NCI-H187 treated with DMSO at 0.1 percent for 48 hours (cell line): ENCODE data around the gene SAFB.

Experiments used
- DNase-seq: peaks from one replicate; lab custom pipeline; 2025; lab: John Stamatoyannopoulos, UW

SAFB gene

DNA sequence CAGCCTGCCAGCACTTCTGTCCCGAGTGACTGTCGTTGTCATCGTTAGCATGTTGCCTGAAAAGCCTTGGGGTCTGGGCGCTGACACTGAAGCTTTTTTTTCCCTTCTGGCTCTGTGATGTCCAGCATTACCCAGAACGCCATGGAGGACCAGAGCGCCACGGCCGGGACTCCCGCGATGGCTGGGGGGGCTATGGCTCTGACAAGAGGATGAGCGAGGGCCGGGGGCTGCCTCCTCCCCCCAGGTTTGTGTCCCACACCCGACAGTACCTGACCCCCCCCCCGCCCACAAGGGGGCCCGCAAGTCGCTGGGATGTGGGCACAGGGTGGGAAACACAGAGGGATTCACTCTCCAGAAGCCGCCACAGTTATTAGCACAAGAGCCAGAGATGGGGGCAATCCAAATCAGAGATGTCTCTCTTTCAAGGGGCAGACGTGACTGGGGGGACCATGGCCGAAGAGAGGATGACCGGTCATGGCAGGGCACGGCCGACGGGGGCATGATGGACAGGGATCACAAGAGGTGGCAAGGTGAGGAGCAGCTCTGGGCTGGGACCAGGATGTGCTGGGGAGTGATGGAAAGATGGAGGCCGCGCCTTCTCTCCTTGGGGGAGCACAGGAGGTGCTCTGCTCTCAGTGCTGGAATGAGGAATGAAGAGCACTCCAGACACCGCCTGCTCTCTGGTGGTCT lies 44.2 kb downstream of the SAFB start:
- DNase-seq = no peak

DNA sequence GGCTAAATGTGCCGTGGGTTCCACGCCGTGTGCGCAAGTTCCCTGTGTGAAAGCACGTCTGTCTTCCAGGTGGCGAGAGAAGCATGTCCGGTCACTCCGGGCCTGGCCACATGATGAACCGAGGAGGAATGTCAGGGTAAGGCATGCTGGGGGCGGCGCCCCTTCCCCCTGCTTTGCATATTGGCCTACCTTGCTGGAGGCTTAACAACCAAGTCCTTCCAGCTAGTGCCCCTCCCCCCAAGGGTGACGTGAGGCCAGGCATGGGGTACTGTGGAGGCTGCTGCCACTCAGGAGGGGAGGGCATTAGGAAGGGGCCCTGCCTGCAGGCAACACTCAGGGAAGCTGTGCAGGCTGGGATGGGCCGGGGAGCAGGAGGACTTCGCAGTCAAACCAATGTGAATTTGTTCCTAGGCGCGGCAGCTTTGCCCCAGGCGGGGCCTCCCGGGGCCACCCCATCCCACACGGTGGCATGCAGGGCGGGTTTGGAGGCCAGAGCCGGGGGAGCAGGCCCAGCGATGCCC lies 44.9 kb downstream of the SAFB start:
- no peak for DNase-seq

DNA sequence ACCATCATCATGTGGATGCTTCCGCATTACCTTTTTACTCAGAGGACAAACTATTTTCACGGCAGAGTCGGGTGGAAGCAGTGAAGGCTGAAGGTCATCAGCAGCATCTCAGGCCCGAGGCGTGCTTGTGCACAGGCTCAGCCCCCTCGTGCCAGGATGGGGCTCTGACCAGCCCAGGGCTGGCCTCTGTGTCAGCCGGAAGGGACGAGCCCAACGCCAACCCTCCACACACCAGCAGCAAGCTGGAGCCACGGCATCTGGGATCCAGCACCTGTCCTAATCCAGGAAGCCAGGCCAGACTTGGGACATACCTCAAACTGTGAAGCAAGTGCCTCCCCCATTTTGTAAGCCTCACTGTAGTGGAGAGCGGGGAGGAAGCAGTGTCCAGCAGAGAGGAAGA lies 46.3 kb downstream of the SAFB start:
- no peak for DNase-seq

DNA sequence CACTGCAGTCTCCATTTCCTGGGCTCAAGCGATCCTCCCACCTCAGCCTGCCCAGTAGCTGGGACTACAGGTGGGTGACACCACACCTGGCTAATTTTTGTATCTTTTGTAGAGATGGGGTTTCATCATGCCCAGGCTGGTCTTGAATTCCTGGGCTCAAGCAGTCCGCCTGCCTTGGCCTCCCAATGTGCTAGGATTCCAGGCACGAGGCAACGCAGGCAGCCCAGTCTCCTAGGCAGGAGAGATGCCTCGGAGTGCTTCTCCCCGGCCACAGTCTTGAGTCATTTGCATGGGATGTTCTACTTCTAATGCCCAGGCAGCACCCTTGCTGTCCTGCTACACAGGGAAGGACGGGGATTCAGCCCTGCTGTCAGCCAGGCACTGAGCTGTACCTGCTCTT lies 48.7 kb downstream of the SAFB start:
- no peak for DNase-seq

DNA sequence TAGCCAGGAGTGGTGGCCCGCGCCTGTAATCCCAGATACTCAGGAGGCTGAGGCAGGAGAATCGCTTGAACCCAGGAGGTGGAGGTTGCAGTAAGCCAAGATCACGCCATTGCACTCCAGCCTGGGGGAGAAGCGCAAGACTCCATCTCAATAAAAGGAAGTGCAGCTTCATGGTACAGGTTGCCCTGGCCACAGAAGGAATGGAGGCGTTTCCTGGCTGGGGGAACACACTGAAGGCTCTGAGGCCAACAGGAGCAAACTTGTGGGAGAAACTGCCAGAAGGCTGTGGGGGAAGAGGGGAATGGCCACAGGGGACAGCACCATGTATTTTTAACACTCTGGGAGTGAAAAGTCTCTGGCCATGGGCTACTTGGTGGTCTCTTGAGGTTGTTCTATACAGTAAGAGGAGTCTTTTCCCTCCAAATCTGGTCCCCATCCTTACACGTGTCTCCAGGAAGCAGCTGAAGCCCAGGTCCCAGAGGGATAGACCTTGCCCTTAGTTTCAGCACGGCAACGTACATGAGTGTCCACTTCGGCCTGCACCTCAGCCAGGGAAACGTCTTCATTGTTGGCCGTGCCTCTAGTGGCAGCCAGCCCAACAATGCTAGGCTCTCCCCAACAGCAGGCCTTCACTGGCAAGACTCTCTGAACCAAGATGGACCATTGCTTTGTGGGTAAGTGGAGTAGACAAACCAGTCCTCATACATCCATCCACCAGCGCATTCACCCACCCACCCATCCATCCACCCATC lies 50.0 kb downstream of the SAFB start:
- DNase-seq = no peak

DNA sequence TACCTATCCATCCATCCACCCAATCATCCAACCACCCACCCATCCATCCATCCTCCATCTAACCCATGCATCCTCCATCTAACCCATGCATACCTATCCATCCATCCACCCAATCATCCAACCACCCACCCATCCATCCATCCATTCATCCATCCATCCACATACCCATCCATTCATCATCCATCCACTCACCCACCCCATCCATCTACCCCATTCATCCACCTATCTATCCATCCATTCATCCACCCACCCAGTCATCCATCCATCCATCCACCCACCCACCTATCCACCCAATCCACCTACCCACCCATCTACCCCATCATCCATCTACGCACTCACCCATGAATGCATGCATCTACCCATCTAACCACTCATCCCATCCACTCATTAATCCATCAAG lies 50.9 kb downstream of the SAFB start:
- no peak for DNase-seq

DNA sequence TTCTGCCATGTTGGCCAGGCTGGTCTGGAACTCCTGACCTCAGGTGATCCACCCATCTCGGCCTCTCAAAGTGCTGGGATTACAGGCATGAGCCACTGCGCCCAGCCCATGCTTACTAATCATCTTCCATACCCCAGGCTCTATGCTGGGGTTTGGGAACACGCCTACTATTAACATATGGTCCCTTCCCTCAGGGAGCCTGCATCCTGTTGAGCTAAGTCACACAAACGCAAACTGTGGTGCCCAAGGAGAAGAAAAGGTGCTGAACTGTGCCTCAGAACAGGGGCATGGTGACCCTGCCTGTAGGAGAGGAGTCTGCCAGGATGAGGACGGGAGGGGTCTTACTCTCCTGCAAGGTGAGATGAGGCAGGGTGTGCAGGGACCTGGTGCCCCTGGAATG lies 51.8 kb downstream of the SAFB start:
- DNase-seq = no peak

DNA sequence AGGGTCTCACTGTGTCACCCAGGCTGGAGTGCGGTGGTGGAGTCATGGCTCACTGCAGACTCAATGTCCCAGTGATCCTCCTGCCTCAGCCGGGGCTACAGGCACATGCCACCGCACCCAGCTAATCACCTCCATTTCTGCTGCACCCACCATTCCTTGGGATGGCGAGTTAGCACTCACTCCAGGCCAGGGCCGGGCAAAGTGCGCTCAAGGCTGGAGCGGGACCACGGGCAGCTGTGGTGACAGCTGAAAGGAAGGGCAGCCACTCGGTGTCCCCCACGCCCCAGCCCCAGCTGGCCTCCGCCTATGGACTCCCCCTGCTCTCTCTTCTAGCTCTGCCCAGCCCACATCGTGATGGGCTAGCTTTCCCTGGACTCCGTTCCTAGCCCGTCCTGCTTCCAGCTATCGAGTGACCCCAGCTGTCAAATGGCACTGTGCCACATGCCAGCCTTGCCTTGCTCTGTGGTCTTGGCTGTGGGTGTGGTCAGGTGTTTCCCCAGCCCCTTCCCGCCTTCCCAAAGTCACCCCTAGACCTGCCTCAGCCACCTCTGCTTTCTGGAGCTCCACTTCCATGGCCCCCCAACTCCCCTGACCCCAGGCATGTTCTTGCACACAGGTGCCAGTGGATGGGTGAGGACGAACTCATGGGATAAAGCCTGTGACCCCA lies 53.4 kb downstream of the SAFB start:
- DNase-seq = no peak

DNA sequence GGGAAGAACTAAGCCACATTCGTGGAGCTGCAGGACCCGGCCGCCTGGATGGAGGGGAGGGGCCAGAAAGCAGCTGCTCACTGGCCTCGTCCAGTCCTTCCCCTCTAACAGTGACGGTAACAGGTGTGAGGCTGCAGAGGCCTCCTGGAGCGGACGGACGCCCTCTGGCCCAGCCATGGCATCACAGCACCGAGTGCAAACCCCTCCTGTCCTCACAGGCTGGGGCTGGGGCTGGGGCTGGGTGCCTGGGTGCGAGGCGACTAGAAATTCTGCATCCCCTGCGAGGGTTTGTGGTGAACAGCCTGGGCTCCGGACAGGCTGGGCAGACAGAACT lies 53.9 kb downstream of the SAFB start:
- DNase-seq = no peak

DNA sequence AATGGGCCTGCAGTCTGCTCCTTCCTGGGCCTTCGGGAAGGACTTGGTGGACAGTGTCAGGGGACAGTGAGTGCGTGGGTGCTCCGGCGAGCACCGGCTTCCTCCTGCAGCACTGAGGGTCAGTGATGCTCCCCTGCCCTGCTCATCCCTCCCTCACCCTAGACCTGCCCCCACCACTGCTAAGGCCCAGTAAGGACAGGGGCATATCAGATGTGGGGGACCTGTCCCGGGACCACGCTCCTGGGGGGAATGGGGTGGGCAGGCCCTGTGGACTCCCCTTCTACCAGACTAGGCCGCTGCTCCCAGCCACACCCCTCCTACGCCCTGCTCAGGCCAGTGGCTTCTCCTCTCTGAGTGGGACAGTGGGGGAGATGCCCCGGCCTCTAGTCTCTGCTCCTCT lies 54.3 kb downstream of the SAFB start:
- DNase-seq = no peak

DNA sequence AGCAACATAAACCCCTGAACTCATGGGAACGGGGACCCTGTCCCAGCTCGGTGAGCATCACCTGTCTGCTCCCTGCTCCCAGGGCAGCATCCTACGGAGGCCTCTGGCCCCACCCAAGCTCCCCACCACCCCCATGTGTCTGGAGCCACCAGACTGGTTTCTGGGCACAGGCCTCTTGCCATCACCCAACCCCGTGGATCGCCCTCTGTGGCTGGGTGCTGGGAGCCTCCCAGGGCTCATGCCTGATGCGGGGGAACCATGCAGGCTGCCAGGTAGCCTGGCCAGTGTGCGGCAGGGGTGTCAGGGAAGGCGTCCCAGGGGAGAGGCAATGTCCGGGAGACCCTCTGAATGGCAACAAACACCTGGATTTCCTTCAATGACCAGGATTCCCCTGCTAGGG lies 54.7 kb downstream of the SAFB start:
- no peak for DNase-seq

DNA sequence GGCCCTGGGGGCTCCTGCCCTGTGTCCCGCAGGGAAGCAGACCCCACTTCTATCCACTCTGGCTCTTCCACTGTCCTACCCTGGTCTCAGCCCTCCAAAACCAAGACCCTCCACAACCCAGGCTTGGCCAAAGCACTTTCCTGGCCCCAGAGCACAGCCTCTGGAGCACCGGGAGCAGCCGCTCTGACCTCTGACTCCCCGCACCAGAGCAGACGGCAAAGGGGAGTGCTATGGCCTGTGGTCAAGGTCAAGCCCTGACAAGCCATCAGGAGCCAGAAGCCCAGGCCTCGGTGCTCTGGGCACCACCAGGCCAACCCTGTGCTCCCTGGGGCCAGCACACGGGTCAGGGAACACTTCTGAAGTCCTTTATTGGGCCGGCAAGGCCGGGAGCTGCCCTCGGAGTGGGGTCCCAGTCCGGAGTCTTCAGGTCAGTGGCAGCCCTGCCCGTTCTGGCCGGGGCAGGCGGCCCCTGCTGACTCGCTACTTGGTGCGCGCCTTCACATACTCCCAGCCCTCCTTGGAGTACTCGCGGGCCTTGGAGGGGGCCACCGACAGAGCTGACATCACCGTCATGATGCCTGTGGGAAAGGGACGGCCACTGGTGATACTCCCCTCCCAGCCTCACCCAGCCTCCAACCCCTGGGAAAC lies 55.3 kb downstream of the SAFB start:
- no peak for DNase-seq

DNA sequence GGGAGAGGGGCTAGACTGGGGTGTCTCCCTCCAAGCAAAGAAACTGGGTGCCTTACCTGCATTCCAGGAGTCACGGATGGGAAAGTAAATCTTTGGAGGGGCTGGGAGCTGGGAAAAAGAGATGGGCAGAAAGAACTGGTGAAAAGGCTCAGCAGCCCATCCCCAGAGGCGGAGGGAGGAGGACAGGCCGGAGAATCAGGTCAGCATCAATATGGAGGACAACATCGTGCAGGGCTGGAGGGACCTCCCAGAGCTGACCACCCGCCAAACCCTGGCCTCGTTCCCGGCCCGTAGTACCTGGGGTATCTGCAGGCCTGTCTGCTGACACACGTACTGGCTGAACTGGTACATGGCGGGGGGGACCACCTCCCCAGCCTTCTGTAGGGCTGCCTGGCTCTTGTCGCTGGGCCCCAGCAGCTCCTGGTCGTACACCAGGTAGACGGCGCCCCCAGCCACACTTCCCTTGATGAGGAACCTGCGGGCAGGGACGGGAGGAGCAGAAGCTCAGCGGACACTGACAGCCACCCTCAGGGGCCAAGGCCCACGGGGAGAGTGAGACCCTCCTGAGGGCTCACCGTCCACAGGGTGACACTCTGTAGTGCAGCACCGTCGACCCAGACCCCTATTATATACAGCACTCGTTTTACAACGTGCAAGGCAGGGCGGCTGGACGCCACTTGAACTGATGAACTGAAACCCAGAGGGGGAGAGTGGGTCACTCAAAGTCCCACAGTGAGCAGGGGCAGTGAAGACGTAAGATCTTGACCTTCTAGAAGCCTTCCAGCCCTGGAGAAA lies 56.6 kb downstream of the SAFB start:
- DNase-seq = no peak

DNA sequence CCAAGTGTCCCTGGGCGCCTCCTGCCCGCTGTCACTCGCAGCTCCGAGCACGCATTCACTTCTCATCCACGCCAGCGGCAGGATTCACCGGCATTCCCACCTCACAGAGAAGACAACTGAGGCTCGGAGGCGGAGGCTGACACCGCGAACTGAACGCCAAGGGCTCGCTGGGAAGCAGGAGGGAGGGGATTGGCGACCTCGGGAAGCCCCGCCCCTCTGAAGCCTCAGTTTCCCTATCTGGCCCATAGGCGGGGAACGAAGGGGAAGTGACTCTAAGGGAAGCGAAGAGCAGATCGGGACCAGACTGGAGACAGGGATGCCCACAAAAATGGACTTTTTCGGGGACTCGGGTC lies 57.2 kb downstream of the SAFB start:
- no peak for DNase-seq

DNA sequence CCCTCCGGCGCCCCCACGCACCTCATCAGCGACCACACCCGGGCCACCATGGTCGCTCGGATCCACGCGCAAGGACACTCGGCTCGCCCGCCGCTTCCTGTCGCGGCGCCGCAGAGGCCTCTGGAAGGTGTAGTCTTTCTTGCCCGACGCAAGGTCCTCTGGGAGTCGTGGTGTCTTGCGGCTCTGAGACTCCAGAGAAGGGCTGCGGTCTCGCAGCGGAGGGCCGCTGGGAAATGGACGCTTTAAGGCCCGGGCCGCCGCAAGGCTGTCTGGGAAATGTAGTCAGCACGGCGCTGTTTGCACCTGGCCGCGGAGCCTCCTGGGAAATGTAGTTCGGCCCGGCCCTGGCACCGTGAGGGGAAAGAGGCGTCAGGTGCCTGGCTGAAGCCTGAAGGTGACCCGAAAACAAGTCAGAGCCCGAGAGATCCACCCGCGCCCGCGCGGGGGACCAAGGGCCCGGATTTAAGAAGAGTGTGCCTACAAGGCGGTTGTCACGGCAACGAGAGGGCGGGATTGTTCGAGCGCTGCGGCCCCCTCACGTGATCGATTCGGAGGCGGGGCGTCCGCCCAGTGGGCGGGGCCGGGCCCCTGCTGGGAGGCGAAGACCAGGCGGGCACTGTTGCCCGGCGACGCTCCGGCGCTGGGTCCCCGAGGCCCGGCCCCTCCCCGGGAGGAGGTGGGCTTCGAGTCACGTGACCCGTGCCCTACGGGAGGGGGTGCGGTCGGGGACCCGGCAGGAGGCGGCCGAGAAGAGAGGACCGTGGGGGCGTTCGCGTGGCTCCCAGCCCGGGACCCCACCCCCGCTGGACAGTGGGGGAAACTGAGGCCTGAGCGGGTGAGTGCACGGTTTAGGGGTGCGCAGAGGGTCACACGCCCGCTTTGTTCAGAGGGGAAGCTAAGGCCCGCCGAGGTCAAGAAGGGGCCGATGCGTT lies 57.8 kb downstream of the SAFB start, which contains the start of the genes HSD11B1L and MICOS13:
Gene HSD11B1L (plus strand): TSS at position 591 of the 932 bp plus-strand sequence. CDS start 3,806 bp downstream, outside the sequence.
Gene MICOS13 (minus strand): TSS at position 80 of the 932 bp plus-strand sequence. CDS start 30 bp downstream, at position 50.
- DNase-seq = peak; percentile 88

DNA sequence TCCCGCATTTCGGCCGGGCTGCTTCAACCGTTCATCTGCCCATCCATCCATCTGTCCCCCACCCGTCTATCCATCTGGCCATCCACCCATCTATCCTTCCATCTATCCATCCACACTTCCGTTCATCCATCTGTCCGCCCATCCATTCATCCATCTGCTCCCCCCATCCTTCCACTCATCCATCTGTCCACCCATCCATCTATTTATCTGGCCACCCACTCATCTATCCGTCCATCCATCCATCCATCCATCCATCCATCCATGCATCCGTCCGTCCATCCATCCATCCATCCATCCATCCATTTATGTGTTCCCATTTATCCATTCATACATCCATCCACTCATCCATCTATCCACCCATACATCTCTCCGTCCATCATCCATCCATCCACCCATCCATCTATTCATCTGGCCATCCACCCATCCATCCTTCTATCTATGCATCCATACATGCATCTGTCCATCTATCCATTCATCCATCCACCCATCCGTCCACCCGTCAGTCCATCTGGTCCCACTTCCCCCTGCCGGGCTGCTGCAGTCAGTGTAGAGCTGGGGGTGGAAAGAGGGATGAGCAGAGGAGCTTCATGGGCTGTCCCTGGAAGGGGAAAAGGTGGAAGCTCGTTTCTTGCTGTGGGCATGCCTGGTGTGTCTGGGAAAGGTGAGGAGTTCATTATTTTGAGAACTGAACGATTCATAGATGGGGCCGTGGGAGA lies 58.7 kb downstream of the SAFB start:
- no peak for DNase-seq

DNA sequence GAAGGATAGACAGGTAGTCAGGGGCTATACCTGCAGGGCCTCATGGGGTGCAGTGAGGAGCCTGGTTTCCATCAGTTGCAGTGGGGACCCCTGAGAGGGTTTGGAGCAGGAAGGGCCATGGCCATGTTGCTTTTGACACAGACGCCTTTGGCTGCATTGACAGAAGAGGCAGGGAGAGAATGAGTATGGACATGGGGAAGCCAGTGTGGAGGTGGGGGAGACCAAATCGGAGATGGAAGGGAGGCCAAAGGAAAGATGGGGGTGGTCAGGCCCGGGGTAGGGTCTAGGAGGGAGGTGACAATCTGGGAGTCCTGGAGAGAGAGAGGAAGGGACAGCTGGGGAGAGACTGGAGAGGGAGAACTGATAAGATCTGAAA lies 59.2 kb downstream of the SAFB start:
- DNase-seq = no peak

DNA sequence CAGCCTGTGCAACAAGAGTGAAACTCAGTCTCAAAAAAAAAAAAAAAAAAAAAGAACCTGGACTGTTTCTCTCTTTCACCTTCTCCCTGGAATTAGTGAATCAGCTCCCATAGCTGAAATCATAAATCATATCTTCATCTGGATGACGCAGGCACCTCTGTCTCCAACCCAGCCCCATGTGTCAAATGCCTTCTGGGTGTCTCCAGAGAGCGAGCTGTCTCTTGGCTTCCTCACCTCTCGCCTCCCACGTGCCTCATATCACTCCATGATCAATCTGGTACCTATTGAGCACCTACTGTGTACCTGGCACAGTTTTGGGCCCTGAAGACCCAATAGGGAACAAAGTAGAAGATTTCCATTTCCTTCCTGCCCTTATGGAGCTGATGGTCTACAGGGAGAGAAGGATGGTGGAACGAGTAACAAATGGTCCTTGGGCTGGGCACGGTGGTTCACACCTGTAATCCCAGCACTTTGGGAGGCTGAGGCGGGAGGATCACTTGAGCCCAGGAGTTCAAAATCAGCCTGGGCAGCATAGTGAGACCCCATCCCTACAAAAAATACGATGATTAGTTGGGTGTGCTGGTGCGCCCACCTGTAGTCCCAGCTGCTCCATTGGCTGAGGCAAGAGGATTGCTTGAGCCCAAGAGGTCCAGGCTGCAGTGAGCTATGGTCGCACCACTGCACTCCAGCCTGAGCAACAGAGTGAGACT lies 60.4 kb downstream of the SAFB start:
- no peak for DNase-seq

DNA sequence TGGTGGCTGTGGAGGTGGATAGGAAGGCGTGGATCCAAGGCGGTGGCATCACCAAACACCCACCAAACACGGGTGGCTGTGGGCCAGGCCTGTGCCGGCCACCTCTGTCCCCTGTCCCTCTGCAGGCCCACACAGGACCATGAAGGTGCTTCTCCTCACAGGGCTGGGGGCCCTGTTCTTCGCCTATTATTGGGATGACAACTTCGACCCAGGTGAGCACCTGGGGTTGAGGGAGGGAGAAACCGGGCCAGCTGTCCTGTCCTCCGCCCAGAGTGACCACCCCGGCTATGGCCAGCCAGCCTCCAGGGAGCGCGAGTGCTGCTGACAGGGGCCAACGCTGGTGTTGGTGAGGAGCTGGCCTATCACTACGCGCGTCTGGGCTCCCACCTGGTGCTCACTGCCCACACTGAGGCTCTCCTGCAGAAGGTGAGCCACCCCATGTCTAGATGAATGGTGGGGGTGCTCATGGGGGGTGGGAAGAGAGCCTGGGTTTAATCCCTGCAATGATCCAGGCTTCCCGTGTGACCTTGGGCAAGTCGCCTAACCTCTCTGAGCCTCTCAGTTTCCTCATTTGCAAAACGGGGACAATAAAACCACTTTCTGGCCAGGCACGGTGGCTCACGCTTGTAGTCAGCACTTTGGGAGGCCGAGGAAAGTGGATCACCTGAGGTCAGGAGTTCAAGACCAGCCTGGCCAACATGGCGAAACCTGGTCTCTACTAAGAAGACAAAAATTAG lies 62.0 kb downstream of the SAFB start:
- no peak for DNase-seq
